GM18520 (cell line): ENCODE results near the gene ZNF516.

Experiments
- ATAC-seq: cut with Tn5 transposase; IDR thresholded peaks from one replicate; pipeline ENCODE4 v1.9.1; 2021; ENCODE audit not compliant: unreplicated experiment

Gene ZNF516

GRCh38 chr18:76404345-76404831 lies 90.7 kb downstream of the ZNF516 start:
- no peak for ATAC-seq

- ATAC-seq = no peak
These were observed 92.7 kb downstream of the ZNF516 start for GRCh38 chr18:76402026-76402990.

- no peak for ATAC-seq
These were observed 93.5 kb downstream of the ZNF516 start for GRCh38 chr18:76401498-76401897.

- no peak for ATAC-seq
These were observed 95.2 kb downstream of the ZNF516 start for GRCh38 chr18:76399613-76400391.

- ATAC-seq = peak; percentile 78
These were observed 96.0 kb downstream of the ZNF516 start for GRCh38 chr18:76398896-76399612.

- ATAC-seq = no peak
These were observed 96.7 kb downstream of the ZNF516 start for GRCh38 chr18:76398295-76398694.

- no peak for ATAC-seq
These were observed 97.4 kb downstream of the ZNF516 start for GRCh38 chr18:76397631-76398030.

- no peak for ATAC-seq
These were observed 98.2 kb downstream of the ZNF516 start for GRCh38 chr18:76396792-76397191.

GRCh38 chr18:76395609-76396008 lies 99.4 kb downstream of the ZNF516 start:
- ATAC-seq = no peak

- ATAC-seq = no peak
These were observed 100.1 kb downstream of the ZNF516 start for GRCh38 chr18:76394780-76395476.

GRCh38 chr18:76392349-76392748 lies 102.7 kb downstream of the ZNF516 start:
- ATAC-seq = no peak

- no peak for ATAC-seq
These were observed 103.3 kb downstream of the ZNF516 start for GRCh38 chr18:76391746-76392145.

- ATAC-seq = no peak
These were observed 104.0 kb downstream of the ZNF516 start for GRCh38 chr18:76391038-76391437.

- no peak for ATAC-seq
These were observed 104.5 kb downstream of the ZNF516 start for GRCh38 chr18:76390452-76391035.

GRCh38 chr18:76389716-76390115 lies 105.3 kb downstream of the ZNF516 start:
- no peak for ATAC-seq

- no peak for ATAC-seq
These were observed 106.1 kb downstream of the ZNF516 start for GRCh38 chr18:76388891-76389423.

GRCh38 chr18:76388261-76388660 lies 106.8 kb downstream of the ZNF516 start:
- ATAC-seq = no peak

- ATAC-seq = no peak
These were observed 107.4 kb downstream of the ZNF516 start for GRCh38 chr18:76387608-76388007.

GRCh38 chr18:76386886-76387285 lies 108.2 kb downstream of the ZNF516 start:
- no peak for ATAC-seq

GRCh38 chr18:76386071-76386470 lies 109.0 kb downstream of the ZNF516 start:
- no peak for ATAC-seq
